ENCODE data around the gene ZFP2.
"Not testable (repeated sequence)": the region's sequence is repeated elsewhere in the genome, so short reads cannot be mapped to it uniquely, and the experiment has no call there.

Gene ZFP2

DNA sequence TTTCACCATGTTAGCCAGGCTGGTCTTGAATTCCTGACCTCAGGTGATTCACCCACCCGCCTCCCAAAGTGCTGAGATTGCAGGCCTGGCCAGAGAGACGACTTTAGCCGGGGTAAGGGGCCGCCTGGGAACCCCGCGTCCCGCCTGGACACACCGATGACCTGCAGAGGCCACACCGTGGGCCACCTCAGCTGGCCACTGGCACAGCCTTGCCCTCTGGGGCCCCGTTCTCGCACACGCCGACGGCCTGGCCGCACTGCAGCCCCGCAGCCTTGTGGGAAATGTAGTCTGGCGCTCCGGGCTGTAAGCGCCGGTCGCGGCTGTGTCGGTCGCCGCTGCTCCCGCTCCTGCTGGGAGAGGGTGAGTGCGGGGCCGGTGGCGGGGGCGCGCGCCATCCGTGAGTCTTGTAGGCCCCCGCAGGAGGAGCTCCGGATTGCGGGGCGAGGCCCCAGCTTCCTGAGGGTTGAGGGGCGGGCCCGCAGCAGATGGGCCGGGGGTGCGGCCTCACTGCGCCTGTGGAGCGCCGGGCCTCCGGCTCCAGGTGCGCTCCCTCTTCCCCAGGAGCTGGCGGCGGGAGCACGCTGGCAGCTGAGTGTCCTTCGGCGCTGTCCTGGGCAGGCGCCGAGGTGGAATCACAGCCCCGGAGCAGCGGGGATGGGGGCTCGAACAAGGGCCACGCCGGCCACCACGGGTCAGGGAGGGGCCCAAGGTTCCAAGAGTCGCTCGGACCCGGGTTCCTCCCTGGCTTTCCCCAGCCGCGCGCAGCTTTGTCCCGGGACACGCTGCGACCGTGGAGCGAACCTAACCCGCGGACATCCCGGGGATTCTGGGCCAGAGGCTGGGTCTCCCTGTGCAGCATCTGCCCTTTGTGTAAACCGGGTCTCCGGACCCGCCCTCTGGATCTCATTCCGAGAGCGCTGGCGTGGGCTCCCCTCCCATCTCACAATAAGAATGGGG, at the start of gene ZFP2:
Gene ZFP2 (plus strand): TSS at position 299 of the 957 bp plus-strand sequence. CDS start 35,401 bp downstream, outside the sequence.
- DNase-seq: peak; percentile 52

DNA sequence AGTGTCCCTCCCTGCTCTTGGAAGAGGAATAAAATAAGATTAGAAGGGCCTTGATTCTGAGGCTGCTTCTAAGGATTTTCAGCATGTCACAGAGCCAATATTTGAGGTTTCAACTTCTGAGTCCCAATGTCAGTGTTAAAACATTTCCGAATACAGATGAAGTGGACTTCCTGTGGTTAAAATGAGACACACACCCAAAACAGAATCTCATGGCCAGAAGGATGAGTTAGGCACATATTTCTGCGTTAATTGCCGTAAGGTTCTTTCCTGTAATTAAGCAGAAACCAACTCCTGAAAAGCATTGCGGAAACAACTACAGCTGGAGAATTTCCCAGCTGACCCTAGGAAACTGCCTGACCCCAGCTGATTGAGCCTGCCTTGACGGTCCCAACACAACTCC, 46.4 kb upstream of the ZFP2 start:
- no peak for DNase-seq

DNA sequence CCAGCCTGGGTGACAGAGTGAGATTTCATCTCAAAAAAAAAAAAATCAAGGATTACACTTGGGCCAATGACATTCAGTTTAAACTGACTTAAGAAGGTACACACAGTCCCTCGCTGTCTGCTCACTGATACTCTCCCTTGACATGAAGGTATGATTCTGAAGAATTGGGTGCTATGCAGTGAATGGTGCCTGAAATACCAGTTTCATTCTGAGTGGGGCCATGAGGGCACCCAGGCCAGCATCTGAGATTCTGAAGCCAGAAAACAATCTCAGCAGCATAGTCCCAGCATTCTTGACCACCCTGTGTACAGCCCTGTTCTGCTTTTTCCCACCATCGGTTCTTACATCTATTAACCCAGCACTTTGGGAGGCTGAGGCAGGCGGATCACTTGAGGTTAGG, 43.8 kb upstream of the ZFP2 start:
- DNase-seq: no peak

DNA sequence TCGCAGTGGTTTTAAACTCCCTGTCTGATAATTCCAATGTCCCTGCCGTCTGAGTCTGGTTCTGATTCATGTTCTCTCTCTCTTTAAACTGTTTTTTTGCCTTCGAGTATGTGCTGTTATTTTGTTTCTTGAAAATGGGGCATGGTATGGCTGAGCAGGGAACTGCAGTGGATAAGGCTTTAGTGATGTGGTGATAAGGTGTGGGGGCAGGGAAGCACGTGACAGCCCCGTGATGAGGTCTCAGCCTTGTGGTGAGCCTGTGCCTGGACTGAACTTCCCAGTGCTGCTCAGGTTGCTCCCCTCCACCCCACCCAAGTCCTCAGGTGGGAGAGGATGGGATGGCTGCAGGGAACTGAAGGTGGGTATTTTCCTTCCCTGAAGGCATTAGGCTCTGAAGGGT, 41.4 kb upstream of the ZFP2 start:
- DNase-seq: no peak

DNA sequence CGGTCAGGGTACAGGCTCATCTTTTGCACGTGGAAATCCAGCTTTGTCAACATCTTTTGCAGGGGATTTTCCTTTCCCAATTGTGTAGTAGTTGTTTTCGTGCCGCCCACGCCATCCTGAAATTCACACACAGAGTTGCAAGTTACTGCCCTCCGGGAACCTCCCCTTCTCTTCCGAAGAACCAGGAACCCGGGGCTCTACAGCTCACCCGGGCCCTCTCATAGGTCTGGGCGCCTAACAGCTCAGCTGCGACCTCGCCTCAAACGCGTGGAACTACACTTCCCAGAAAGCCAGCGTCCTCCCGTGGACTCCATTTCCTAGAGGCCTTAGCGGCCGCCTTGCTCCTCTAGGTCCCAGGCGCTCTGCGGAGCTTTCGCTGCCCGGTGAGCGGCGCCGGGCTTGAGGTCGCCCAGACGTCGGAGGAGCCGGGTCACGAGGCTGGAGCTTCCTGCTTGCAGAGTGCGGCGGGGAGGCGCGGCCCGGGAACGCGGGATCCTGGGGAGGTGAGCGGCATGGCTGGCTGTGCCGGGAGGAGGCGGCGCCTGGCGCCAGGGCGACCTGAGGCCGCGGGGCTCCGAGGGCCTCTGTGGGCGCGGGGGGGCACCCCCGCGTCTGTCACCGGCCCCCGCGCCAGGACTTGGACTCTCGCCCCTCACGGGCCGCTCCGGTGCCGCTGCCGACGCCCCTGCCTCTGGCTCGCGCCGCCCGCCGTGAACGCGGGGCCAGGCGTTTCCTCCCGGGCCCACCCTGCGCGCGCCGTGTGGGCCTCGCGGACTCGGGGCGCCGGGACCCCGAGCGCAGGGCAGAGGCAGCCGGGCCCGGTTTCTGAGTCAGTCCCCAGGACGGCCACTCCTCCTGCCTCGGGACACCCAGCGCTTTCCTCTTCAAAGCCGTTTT, 35.8 kb upstream of the ZFP2 start, which contains the start of gene ZNF354B:
Gene ZNF354B (plus strand): TSS at position 329 of the 897 bp plus-strand sequence. CDS start 1,095 bp downstream, outside the sequence.
- DNase-seq: peak; percentile 80

DNA sequence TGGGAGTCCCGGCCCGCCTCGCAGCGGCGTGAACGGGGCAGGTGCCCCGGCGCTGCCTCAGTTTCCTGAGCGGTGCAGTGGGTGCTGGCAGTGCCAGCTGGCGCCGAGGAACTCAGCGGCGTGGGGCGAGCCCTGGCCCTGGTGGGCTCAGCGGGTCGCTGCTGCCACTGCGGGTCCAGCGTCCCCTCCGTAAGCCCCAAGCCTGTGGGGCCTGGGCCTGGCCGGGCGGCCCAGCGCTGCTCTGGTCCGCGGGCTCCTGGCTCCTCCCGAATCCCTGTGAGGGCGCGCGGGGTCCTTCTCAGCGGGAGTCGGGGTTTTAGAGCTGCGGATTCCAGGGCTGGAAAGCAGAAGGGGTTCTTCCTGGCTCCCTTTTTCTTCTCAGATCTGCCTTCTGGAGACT, 35.1 kb upstream of the ZFP2 start:
- not testable (repeated sequence) for DNase-seq

DNA sequence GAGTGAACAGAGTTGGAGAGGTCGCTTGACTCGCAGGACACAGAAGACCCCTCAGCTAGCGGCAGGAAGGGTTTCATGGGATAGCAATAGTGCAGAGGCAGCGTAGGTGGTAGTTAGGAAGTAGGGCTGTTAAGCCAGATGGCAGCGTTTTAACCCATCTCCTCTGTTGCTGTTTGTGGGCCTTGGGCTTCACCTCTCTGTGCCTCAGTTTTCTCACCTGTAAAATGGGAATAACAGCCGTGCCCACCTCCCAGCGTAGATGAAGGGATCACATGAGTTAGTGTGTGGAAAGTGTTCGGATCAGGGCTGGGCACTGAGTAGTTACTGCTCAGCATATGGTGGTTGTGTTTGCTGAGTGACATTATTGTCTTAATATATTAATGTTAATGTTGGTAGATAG, 34.1 kb upstream of the ZFP2 start:
- no peak for DNase-seq

DNA sequence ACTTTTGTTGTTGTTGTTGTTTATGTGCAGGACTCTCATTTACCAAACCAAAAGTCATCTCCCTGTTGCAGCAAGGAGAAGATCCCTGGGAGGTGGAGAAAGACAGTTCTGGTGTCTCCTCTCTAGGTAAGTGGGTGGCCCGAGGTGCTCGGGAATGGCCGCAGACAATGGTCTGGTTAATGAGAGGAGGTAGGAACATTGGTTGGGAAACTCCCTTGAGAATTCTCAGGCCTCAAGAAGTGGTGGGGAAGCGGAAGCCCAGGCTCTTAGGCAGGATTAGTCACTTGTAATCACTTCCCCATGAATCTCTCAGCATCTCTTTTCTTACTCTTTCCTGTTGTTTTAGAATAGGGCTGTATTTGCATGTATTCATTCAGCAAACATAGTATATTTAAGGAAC, 28.8 kb upstream of the ZFP2 start:
- no peak for DNase-seq

DNA sequence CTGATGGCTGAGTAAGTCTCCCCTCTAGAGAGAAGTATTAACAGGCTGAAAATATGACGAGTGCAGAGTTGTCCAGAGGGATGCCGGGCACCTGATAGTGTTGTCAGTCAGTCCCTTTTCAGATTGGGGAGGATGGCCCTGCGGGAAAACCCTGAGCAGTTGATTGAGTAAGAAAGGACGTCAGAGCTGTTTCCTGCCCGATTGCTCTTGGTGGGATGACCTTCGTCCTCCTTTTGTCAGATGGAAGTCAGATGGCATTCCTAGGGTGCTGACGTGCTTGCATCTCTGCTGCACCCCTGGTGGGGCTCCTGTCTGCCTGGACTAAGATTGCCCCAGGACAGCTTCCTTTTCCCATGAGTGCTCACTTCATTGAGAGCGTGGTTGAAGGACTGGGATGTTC, 26.1 kb upstream of the ZFP2 start:
- DNase-seq: no peak

DNA sequence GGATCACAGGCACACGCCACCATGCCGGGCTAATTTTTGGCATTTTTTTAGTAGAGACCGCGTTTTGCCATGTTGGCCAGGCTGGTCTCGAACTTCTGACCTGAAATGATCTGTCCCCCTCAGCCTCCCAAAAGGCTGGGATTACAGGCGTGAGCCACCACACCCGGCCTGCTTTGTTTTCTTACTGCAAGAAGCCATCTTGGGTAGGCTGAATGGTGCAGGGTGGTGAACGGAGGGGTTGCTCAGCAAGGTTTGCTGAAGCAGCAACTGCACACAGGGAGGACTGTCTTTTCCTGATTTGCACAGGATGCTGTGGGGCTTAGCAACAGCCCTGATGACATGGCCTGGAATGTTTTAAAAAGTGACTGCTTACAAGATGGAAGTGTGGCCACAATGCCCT, 25.3 kb upstream of the ZFP2 start:
- no peak for DNase-seq

DNA sequence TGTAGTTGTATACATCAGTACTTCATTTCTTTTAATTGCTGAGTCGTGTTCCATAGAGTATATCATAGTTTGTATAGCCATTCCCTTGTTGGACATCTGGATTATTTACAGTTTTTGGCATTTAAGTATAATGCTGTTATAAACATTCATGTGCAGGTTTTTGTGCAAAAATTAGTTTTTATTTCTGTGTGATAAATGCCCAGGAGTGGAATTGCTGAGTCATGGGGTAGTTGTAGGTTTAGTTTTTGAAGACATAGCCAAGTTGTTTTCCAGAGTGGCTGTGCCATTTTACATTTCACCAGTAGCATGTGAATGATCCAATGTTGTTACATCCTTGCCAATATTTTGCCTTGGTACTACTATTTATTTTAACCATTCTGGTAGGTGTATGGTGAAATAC, 23.4 kb upstream of the ZFP2 start:
- no peak for DNase-seq

DNA sequence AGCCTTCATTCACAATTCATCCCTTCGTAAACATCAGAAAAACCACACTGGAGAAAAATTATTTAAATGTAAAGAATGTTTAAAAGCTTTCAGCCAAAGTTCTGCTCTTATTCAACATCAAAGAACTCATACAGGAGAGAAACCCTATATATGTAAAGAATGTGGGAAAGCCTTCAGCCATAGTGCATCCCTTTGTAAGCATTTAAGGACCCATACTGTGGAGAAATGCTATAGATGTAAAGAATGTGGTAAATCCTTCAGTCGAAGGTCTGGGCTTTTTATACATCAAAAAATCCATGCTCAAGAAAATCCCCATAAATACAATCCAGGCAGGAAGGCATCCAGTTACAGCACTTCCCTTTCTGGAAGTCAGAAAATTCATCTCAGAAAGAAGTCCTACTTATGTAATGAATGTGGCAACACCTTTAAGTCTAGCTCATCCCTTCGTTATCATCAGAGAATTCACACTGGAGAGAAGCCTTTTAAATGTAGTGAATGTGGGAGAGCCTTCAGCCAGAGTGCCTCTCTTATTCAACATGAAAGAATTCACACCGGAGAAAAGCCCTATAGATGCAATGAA, 12.5 kb upstream of the ZFP2 start:
- DNase-seq: not testable (repeated sequence)

DNA sequence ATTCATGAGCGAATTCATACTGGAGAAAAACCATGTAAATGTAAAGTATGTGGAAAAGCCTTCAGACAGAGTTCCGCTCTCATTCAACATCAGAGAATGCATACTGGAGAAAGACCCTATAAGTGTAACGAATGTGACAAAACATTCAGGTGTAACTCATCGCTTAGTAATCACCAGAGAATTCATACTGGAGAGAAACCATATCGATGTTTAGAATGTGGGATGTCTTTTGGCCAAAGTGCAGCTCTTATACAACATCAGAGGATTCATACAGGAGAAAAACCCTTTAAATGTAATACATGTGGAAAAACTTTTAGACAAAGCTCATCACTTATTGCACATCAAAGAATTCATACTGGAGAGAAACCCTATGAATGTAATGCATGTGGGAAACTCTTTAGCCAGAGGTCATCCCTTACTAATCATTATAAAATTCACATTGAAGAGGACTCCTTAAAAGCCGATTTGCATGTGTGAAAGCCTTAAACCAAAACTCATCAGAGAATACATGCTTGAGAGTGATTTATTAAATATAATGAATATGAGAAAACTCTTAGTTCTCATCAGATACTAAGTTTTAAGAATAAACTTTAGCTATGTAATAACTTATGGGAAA, 11.8 kb upstream of the ZFP2 start:
- no peak for DNase-seq

DNA sequence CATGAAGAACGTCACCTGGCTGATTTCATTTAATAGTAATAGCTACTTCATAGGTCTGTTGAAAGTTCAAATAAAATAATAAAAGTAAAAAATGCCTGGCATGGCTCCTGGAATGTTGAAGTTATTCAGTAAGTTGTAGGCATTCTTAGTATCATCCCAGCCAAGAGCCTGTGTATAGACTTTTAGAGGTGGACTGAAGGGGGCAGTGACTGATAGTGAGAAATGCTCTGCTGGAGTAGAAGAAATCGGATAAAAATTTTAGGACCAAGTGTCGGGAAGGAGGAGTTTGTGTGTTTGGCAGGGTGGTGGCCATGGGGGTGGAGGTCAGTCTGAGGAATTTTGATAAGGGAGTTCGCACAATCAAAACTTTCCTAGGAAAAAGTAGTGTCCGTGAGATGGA, 3.6 kb downstream of the ZFP2 start:
- DNase-seq: no peak

DNA sequence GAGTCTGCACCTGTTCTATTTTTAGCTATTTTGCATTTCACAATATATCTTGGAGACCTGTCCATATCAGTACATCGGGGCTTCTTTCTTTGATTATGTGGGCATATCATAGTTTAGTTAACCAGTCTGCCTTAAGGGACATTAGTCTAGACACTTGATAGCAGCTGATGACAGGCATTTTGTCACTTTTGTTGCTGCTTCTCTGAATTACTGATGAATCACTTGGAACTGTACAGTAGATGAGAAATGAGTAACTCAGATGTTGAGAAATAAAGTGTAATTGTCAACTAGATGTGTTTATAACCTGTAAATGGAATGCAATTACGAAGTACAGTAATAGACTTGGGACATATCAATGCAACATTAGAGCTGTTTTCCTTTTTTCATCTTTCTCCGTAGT, 7.1 kb downstream of the ZFP2 start:
- no peak for DNase-seq

DNA sequence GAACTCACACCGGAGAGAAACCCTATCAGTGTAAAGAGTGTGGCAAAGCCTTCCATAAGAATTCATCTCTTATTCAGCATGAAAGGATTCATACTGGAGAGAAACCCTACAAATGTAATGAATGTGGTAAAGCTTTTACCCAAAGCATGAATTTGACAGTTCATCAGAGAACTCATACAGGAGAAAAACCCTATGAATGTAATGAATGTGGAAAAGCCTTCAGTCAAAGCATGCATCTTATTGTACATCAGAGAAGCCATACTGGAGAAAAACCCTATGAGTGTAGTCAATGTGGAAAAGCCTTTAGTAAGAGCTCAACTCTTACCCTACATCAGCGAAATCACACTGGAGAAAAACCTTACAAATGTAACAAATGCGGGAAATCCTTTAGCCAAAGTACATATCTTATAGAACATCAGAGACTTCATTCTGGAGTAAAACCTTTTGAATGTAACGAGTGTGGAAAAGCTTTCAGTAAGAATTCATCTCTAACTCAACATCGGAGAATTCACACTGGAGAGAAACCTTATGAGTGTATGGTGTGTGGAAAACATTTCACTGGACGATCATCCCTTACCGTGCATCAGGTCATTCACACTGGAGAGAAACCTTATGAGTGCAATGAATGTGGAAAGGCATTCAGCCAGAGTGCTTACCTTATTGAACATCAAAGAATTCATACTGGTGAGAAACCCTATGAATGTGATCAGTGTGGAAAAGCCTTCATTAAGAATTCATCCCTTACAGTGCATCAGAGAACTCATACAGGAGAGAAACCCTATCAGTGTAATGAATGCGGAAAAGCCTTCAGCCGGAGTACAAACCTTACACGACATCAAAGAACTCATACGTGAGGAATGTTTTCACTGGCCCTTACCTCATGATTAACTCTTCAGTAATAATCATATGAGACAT, 36.4 kb downstream of the ZFP2 start:
- no peak for DNase-seq

DNA sequence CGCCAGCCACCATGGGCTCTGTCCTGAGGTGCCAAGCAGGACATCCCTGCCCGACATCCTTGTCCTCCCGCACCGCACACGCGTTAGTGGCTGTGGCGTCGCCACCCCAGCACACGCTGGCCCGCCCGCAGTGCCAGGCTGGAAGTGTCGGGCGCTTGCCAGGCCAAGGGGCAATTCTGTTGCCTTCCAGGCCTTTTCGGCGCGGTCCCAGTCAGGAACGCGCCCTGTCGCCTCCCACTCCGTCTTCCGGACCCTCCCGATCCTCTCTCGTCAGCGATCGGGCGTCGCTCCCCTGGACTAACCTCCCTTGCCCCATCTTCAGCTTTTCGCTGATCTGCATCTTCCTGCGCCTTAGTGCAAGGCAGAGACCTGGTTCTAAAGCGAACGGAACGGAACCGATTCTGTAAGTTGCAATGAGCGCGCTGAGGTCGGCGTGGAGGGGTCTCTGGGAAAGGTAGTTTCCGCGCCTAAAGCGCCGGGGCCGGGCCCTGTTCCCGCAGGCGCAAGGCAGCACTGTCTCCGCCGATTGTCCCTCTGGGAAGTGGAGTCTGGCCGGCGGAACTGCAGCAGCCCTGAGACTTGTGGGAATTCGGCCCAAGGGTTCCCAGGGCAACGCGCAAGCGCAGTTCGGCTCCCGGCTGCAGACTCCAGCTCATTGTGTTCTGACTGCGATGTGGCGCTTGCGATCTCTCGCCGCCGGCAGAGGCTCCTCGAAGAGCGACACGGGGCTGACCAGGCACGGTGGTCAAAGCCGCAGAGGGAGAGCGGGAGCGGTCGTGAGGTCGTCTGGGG, 45.1 kb downstream of the ZFP2 start, which contains the start of gene ZNF454:
Gene ZNF454 (plus strand): TSS at position 630 of the 792 bp plus-strand sequence. CDS start 1,594 bp downstream, outside the sequence.
- DNase-seq: peak; percentile 72

DNA sequence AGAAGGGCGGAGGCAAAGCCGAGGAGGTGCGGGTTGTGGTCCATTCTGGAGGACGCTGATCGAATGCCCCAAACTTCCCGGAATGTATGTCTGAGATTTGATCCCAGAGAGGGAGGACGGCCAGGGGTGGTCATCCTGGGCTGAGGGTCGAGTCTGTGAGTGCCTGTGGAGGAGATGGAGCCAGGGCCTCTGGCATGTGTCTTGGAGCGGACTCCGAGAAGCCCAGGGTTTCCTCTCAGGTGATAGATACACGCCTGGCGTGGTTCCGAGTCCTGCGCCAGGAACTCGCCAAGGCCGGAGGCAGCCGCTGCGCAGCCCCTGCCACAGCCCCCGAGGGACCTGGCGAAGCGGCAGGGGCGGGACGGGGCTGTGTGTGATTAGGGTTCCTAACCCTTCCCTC, 45.6 kb downstream of the ZFP2 start:
- no peak for DNase-seq

DNA sequence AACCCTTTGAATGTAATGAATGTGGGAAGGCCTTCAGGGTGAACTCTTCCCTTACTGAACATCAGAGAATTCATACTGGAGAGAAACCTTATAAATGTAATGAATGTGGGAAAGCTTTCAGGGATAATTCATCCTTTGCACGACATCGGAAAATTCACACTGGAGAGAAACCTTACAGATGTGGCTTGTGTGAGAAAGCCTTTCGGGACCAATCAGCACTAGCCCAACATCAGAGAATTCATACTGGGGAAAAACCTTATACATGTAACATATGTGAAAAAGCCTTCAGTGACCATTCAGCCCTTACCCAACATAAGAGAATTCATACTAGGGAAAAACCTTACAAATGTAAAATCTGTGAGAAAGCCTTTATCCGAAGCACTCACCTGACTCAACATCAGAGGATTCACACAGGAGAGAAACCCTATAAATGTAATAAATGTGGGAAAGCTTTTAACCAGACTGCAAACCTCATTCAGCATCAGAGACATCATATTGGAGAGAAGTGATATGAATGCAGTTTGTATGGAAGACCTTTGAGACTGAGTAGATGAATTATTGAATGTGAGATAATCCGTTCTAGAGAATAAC, 69.8 kb downstream of the ZFP2 start:
- DNase-seq: no peak

DNA sequence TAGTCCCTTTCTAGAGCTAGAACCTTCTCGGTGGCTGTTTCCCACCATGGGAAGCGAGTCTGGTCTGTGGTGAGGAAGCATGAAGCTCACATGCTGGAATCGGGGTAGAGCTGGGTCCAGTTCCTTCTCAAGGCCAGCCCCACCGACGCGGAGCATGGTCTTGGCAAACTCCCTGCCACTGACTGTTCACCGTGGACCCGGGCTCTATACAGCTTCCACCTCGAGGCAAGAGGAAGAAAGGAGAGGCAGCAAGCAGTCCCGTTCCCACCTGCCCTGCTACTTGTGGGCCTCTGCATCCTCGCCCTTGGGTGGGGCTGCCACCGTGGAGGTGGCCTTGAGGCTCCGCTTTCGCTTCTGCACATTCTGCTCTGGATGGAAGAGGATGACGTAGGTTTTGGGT, 85.7 kb downstream of the ZFP2 start:
- no peak for DNase-seq

Measured in NCI-H1105 treated with DMSO at 0.1 percent for 48 hours (cell line).